ENCODE data around the gene SLC17A3.

Gene SLC17A3, protein sequence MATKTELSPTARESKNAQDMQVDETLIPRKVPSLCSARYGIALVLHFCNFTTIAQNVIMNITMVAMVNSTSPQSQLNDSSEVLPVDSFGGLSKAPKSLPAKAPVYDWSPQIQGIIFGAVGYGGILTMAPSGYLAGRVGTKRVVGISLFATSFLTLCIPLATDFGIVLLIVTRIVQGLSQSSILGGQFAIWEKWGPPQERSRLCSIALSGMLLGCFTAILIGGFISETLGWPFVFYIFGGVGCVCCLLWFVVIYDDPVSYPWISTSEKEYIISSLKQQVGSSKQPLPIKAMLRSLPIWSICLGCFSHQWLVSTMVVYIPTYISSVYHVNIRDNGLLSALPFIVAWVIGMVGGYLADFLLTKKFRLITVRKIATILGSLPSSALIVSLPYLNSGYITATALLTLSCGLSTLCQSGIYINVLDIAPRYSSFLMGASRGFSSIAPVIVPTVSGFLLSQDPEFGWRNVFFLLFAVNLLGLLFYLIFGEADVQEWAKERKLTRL

DNA sequence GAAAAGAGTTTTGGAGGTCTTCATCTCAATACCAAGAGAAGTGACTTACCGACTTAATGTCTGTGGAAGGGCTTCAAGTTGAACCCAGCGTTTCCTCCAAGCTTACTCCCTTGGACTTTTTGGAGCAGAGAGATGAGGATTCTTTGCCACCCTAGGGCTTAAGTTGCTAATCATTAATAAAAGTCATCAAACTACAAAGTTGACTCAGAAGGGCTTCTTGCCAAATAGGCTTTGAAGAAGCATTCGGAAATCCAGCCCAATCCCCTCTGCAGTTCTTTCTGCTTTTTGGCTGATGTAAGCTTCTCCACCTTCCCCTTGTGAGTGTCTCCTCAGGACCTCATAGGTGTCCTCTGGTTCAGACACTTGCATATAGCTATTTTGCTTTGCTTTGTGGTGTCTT is at the start of gene SLC17A3:
Gene SLC17A3, minus strand, starts transcription at position 126 of the 400 bp plus-strand sequence. CDS start 5,856 bp downstream, outside the sequence.
- no peaks in the 10 kb centered on the region for H3K36me3 Mint-ChIP-seq (ENCODE audit: low read depth)
- H3K4me1 Mint-ChIP-seq (ENCODE audit: low read depth): peaks cover 21% of the 10 kb centered on the region
- no peaks in the 10 kb centered on the region for H3K27me3 Mint-ChIP-seq
- no peaks in the 10 kb centered on the region for H3K9me3 Mint-ChIP-seq
- no peak within 1 kb of the TSS for H3K27ac Mint-ChIP-seq
- no peak within 1 kb of the TSS for H3K4me3 Mint-ChIP-seq

DNA sequence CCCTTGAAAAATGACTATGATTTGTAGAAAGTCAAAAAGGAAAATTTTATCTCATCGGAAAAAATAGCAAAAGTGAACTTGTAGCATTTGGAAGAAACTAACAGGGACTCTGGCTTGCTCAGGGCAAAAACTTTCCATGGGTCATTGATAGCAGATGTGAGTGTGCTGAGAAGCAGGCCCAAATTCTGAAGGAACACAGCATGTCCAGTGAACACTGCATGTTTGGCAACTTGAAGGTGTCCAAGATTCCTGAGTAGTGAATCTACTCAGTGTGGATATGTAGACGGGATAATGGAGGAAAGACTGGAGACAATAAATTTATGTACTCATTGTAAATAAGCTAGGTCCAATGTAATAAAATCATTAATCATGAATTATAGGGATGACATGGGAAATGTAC is 48.3 kb upstream of the SLC17A3 start:
- peaks cover 4% of the 10 kb centered on the region for H3K9me3 Mint-ChIP-seq
- H3K27me3 Mint-ChIP-seq: peaks cover 3% of the 10 kb centered on the region
- no peak overlapping the region for H3K4me3 Mint-ChIP-seq
- no peaks in the 10 kb centered on the region for H3K36me3 Mint-ChIP-seq (ENCODE audit: low read depth)
- H3K4me1 Mint-ChIP-seq (ENCODE audit: low read depth): peaks cover 17% of the 10 kb centered on the region
- H3K27ac Mint-ChIP-seq: no peak overlapping the region

DNA sequence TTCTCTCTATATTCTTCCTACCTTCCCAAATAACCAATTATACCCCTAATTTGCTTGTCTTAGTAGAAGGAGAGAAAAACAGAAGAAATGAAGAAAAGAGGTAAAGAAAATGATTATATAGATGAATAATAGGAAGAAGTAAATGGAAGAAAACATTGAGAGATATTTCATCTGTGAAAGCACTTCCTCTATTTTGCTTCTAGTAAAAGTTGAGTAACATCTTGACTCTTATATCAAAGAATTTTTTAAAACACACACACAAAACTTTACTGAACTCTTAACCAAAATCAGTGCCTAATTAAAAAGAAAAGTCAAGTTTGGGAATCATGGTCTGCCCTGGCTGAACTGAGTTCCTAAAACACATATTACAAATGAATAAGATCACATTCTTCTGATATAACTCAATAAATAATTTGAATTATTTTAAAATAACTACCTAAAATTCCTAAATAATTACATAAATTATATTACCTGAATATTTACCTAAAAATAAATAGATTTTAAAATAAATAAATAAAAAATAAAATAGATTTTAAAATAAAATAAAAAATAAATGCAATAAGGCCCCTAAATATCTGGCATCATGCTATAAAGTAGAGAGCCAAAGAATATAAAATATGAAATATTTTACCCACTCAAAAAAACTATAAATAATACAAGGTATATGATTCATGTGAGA is 47.6 kb upstream of the SLC17A3 start:
- H3K9me3 Mint-ChIP-seq: peaks cover 4% of the 10 kb centered on the region
- no peaks in the 10 kb centered on the region for H3K36me3 Mint-ChIP-seq (ENCODE audit: low read depth)
- H3K4me3 Mint-ChIP-seq: no peak overlapping the region
- H3K27me3 Mint-ChIP-seq: peaks cover 3% of the 10 kb centered on the region
- H3K27ac Mint-ChIP-seq: no peak overlapping the region
- H3K4me1 Mint-ChIP-seq (ENCODE audit: low read depth): peaks cover 17% of the 10 kb centered on the region

DNA sequence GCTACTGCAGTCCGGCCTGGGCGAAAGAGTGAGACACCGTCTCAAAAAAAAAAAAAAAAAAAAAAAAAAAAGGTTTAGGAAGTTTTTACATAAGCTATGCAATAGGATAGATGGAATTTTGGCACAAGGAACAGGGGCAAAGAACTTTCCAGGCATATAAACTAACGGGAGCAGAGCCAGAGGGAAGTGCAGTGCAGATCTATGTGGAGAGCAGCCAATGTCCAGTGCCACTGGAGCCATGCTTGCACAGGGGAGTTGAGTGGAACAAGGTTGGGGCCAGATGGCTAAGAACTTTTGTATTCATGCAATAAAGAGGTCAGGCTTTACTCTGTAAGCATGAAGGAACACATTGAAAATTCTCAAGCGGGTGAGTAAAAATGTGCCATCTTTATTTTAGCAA is 45.6 kb upstream of the SLC17A3 start:
- peaks cover 3% of the 10 kb centered on the region for H3K27me3 Mint-ChIP-seq
- H3K4me3 Mint-ChIP-seq: no peak overlapping the region

DNA sequence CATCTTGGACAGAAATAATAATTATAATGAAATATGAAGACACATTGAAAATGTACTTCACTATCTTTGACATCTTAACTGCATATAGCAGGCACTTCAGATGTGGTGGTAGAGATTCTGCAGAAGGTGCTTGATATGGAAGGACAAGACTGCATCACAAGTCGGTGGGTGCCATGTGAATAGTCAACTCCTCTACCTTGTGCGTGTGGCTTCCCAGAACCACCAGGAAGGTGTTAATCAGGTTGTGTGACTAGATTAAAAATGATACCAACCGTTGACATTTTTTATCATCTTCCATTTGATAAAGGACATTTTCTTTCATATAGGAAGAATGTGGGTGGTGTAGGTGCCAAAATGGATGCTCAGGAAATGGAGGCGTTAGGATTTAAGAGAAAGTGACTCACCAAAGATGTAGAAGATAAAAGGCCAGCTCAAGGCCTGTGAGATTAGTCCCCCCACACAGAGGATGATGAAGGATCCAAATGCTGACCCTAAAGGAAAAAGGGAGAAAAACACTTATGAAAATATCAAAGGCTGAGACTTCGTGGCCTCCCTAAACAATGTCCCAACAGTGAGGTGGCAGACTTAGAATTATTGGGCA is 44.1 kb upstream of the SLC17A3 start:
- peaks cover 4% of the 10 kb centered on the region for H3K9me3 Mint-ChIP-seq
- H3K27me3 Mint-ChIP-seq: peaks cover 10% of the 10 kb centered on the region
- H3K36me3 Mint-ChIP-seq (ENCODE audit: low read depth): no peaks in the 10 kb centered on the region
- peak overlapping the region; percentile 61 for H3K27ac Mint-ChIP-seq
- H3K4me1 Mint-ChIP-seq (ENCODE audit: low read depth): peaks cover 21% of the 10 kb centered on the region
- no peak overlapping the region for H3K4me3 Mint-ChIP-seq

More for the DNA sequence above, 45.6 kb upstream of the SLC17A3 start:
- no peaks in the 10 kb centered on the region for H3K36me3 Mint-ChIP-seq (ENCODE audit: low read depth)
- peaks cover 4% of the 10 kb centered on the region for H3K9me3 Mint-ChIP-seq
- H3K4me1 Mint-ChIP-seq (ENCODE audit: low read depth): peaks cover 17% of the 10 kb centered on the region
- no peak overlapping the region for H3K27ac Mint-ChIP-seq

DNA sequence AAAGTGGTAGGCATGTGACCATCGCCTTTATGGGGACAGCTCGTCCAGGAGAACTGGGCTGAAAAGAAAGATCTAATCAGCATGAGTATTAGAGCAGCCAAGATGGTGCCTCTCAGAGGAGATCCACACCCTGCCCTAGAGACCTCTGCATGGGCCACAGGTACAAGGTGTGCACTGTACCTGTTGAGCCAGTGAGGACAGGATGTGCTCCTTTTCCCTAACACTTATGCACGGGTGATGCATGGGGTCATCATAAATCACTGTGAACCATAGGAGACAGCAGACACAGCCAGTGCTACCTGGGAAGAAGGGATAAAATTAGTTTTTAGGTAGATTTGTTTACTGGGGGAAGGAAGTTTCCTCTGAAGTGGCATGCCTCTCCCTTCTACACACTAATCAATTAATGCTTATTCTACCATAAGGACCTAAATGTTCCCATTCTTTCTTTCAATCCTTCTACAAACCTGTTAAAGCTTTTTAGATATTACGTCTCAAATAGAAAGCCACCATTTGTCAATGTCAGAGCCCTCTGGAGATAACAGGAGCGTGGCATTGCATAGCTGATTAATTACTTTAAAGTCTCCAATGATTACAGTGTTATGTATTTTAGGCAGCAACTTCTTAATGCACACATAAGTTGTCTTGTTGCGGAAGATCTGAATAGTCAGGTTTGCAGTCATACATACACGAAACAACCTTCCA is 42.9 kb upstream of the SLC17A3 start:
- Mint-ChIP-seq H3K27ac (no peak overlapping the region), H3K4me1 (ENCODE audit: low read depth) (peaks cover 21% of the 10 kb centered on the region), H3K27me3 (peaks cover 10% of the 10 kb centered on the region), H3K4me3 (no peak overlapping the region), H3K36me3 (ENCODE audit: low read depth) (no peaks in the 10 kb centered on the region), H3K9me3 (peaks cover 4% of the 10 kb centered on the region)

DNA sequence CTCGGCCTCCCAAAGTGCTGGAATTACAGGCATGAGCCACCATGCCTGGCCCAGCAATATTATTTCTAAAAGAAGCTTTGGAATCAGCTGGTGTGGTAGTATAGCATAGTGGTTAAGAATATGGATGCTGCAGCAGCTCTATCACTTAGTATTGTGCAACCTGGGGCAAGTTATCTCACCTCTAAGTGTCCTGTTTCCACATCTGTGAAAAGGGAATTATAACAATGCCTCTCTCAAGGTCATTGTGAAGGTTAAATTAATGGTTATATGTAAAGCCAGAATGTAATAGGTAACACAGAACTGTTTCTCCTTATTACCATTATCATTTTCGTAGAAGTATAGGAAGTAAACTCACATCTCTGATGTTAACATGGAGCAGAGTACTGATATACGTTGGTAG is 42.3 kb upstream of the SLC17A3 start:
- H3K27me3 Mint-ChIP-seq: peaks cover 15% of the 10 kb centered on the region
- H3K4me3 Mint-ChIP-seq: no peak overlapping the region
- H3K9me3 Mint-ChIP-seq: peaks cover 4% of the 10 kb centered on the region
- H3K4me1 Mint-ChIP-seq (ENCODE audit: low read depth): peaks cover 21% of the 10 kb centered on the region
- H3K27ac Mint-ChIP-seq: no peak overlapping the region
- no peaks in the 10 kb centered on the region for H3K36me3 Mint-ChIP-seq (ENCODE audit: low read depth)

DNA sequence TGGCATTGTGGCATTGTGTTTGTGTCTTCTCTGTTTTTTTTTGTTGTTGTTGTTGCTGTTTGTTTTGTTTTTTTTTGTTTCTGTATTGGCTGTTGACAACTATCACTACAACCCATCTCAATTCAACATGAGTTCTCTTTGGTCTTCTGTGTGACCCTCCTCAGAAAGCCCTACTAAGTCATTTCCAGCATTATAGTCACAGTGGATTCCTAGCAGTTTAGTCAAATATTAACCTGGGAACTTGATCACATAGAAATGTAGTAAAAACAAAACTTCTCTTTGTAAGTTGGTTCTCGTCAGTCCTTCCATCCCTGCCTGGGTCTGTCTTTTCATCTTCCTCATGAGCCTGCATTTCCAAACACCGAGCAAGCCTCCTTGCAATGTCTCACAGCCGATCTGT is 39.7 kb upstream of the SLC17A3 start:
- Mint-ChIP-seq H3K36me3 (ENCODE audit: low read depth) (no peaks in the 10 kb centered on the region), H3K9me3 (peaks cover 4% of the 10 kb centered on the region), H3K27me3 (peaks cover 15% of the 10 kb centered on the region), H3K27ac (no peak overlapping the region), H3K4me3 (no peak overlapping the region), H3K4me1 (ENCODE audit: low read depth) (peaks cover 15% of the 10 kb centered on the region)

DNA sequence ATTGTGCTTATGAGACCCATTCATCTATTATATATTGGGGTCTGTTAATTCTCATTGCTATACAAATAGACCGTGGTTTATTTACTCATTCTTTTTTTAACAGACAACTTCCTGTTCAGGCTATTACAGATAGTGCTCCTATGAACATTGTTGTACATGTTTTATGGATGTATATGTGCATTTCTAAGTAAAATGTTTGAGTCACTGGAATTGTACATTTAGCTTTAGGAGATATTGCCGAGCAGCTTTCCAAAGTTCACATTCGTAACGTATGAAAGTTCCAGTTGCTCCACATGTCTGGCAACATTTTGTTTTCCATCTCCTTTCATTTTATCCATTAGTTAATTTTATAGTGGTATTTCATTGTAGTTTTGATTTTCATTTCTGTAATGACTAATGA is 37.3 kb upstream of the SLC17A3 start:
- Mint-ChIP-seq H3K27me3 (peaks cover 30% of the 10 kb centered on the region), H3K4me3 (no peak overlapping the region), H3K4me1 (ENCODE audit: low read depth) (peaks cover 5% of the 10 kb centered on the region), H3K27ac (no peak overlapping the region), H3K36me3 (ENCODE audit: low read depth) (no peaks in the 10 kb centered on the region), H3K9me3 (no peaks in the 10 kb centered on the region)

DNA sequence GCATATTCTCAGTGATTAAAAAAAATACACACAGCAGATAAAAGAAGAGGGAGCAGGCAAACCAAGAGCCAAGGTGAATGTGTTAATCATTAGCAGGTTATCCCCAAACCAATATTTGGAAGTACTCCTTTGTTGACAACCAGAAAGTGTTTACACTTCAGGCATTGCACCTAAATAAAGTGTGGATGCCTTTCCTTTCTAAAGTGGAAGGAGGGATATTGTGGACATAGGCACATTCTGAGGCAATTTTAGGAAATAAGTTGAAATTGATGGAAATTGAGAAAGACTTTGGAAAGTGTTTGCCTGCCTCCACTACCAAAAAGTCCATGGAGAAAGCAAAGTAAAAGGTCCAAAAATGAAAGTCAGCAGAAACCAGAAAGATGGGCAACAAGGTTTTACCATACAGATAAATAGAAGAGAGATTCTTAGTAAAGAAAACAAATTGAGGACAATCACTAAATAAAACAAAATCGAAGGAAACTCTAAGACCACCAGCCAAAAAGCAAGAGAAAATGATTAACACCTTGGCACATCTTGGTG is 33.5 kb upstream of the SLC17A3 start:
- no peaks in the 10 kb centered on the region for H3K9me3 Mint-ChIP-seq
- H3K27ac Mint-ChIP-seq: no peak overlapping the region
- H3K4me1 Mint-ChIP-seq (ENCODE audit: low read depth): no peaks in the 10 kb centered on the region
- H3K36me3 Mint-ChIP-seq (ENCODE audit: low read depth): no peaks in the 10 kb centered on the region
- no peak overlapping the region for H3K4me3 Mint-ChIP-seq
- H3K27me3 Mint-ChIP-seq: peaks cover 25% of the 10 kb centered on the region

DNA sequence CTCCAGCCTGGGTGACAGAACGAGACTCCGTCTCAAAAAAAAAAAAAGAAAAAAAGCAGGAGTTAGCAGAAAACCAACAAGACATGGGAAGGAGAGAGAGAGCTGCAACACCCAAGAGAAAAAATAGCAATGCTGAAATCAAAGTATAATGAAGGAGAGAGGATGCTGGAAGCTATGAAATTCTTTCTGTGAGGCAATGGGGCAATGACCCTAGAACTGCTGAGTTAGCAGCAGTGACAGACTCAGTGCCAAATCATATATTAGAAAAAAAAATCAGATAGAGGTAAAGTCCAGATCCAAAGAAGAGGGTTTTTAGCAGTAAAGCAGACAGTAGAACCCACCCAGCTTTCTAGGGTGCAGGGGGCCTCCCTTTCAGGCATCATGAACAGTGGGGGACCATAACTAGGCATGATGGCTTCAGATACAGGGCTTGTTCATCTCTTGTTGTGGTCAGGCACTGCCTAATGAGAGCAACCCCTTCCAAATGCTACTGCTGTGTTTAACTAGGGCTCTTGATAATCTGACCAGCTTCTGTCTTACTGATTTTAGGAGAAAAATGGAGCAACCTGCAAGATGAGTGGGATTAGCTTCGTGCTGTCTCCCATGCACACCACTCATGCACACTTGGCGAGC is 29.5 kb upstream of the SLC17A3 start:
- H3K4me3 Mint-ChIP-seq: no peak overlapping the region
- H3K27me3 Mint-ChIP-seq: peaks cover 16% of the 10 kb centered on the region
- H3K4me1 Mint-ChIP-seq (ENCODE audit: low read depth): peaks cover 4% of the 10 kb centered on the region
- no peak overlapping the region for H3K27ac Mint-ChIP-seq
- no peaks in the 10 kb centered on the region for H3K36me3 Mint-ChIP-seq (ENCODE audit: low read depth)
- no peaks in the 10 kb centered on the region for H3K9me3 Mint-ChIP-seq

DNA sequence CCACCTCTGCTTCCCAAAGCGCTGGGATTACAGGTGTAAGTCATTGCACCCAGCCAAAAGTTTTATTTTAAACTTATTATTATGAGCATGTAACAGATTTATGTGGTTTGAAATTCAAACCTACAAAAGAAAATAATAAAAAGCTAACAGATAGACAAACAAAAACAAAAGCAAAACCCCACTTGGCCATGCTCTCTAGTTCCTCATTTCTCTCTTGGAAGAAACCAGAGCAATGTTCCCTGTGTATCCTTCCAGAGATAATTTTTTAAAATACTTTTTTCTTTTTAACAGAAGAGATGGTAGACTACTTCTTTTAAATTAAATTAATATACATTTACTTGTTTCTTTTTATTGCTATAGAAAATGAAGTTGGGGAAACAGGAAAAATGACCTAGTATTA is 28.0 kb upstream of the SLC17A3 start:
- Mint-ChIP-seq H3K4me1 (ENCODE audit: low read depth) (peaks cover 4% of the 10 kb centered on the region), H3K27me3 (peaks cover 4% of the 10 kb centered on the region), H3K27ac (no peak overlapping the region), H3K4me3 (no peak overlapping the region), H3K9me3 (no peaks in the 10 kb centered on the region), H3K36me3 (ENCODE audit: low read depth) (no peaks in the 10 kb centered on the region)

DNA sequence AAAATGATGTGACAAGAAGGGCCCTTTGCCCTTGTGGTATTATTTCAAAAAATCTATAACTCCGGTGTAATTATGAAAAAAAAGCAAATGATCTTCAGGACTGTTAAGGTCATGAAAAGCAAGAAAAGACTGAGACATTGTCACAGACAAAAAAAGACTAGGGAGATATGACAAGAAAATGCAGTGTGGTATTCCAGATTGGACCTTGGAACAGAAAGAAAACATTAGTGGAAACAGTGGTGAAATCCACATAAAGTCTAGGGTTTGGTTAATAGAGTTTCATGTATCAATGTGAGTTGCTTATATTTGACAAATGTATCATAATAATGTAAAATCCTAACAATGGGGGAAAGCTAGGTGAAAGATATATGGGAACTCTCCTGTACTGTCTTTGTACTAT is 26.8 kb upstream of the SLC17A3 start:
- H3K27me3 Mint-ChIP-seq: no peaks in the 10 kb centered on the region
- H3K36me3 Mint-ChIP-seq (ENCODE audit: low read depth): no peaks in the 10 kb centered on the region
- no peak overlapping the region for H3K27ac Mint-ChIP-seq
- peaks cover 4% of the 10 kb centered on the region for H3K4me1 Mint-ChIP-seq (ENCODE audit: low read depth)
- H3K9me3 Mint-ChIP-seq: no peaks in the 10 kb centered on the region
- H3K4me3 Mint-ChIP-seq: no peak overlapping the region
